DMS114 treated with DMSO at 0.1 percent for 48 hours (cell line): Measurements from ENCODE around the gene CSMD2.

ENCODE experiments used
- DNase-seq: peaks from one replicate; lab custom pipeline; 2025; ENCODE audit not compliant: unreplicated experiment; lab: John Stamatoyannopoulos, UW

Gene CSMD2

GRCh38 chr1:33575324-33575879 is 589.6 kb downstream of the CSMD2 start:
- DNase-seq, result no peak

GRCh38 chr1:33573661-33574060 is 591.4 kb downstream of the CSMD2 start:
- no peak for DNase-seq

GRCh38 chr1:33572387-33572786 is 592.6 kb downstream of the CSMD2 start:
- DNase-seq, result no peak

- DNase-seq, result no peak
Measured at GRCh38 chr1:33569331-33569730, 595.7 kb downstream of the CSMD2 start.

- DNase-seq, result no peak
Measured at GRCh38 chr1:33563699-33564098, 601.3 kb downstream of the CSMD2 start.

- DNase-seq, result no peak
Measured at GRCh38 chr1:33562563-33562962, 602.5 kb downstream of the CSMD2 start.

- no peak for DNase-seq
Measured at GRCh38 chr1:33561576-33561975, 603.5 kb downstream of the CSMD2 start.

GRCh38 chr1:33560680-33561079 is 604.4 kb downstream of the CSMD2 start:
- DNase-seq, result no peak

GRCh38 chr1:33548721-33549120 is 616.3 kb downstream of the CSMD2 start:
- no peak for DNase-seq

GRCh38 chr1:33548319-33548718 is 616.7 kb downstream of the CSMD2 start:
- DNase-seq, result no peak

- no peak for DNase-seq
Measured at GRCh38 chr1:33547576-33547975, 617.5 kb downstream of the CSMD2 start.

- no peak for DNase-seq
Measured at GRCh38 chr1:33541966-33542365, 623.1 kb downstream of the CSMD2 start.

GRCh38 chr1:33537885-33538284 is 627.1 kb downstream of the CSMD2 start:
- no peak for DNase-seq

- no peak for DNase-seq
Measured at GRCh38 chr1:33535334-33535733, 629.7 kb downstream of the CSMD2 start.

- DNase-seq, result no peak
Measured at GRCh38 chr1:33532936-33533335, 632.1 kb downstream of the CSMD2 start.

- DNase-seq, result no peak
Measured at GRCh38 chr1:33532250-33532649, 632.8 kb downstream of the CSMD2 start.

GRCh38 chr1:33529957-33530356 is 635.1 kb downstream of the CSMD2 start:
- DNase-seq, result no peak

GRCh38 chr1:33527934-33528333 is 637.1 kb downstream of the CSMD2 start:
- no peak for DNase-seq

GRCh38 chr1:33524586-33524985 is 640.4 kb downstream of the CSMD2 start:
- no peak for DNase-seq

- no peak for DNase-seq
Measured at GRCh38 chr1:33519240-33519884, 645.7 kb downstream of the CSMD2 start.

- DNase-seq, result no peak
Measured at GRCh38 chr1:33517596-33518250, 647.3 kb downstream of the CSMD2 start.

- DNase-seq, result no peak
Measured at GRCh38 chr1:33516891-33517567, 648.0 kb downstream of the CSMD2 start.
